HEK293 (cell line): ENCODE data around the gene ARMH3.

Experiments used
- BCL11A ChIP-seq: fragments of 450-650 bp; formaldehyde crosslinking; IDR thresholded peaks from 2 replicates; pipeline ENCODE4 v1.5.1; 2016; ENCODE audit warnings: low read depth, missing biosample characterization, missing genetic modification characterization
- MYNN ChIP-seq: fragments of 450-650 bp; formaldehyde crosslinking; IDR thresholded peaks from 2 replicates; pipeline ENCODE4 v1.5.1; 2016; ENCODE audit warnings: missing biosample characterization, missing genetic modification characterization, borderline replicate concordance
- ZNF350 ChIP-seq: fragments of 450-650 bp; formaldehyde crosslinking; IDR thresholded peaks from 2 replicates; pipeline ENCODE4 v1.5.0; 2017; ENCODE audit warnings: missing biosample characterization, mild to moderate bottlenecking, missing genetic modification characterization
- TF ChIP-seq, protein P1 (sequence below): fragments of 450-650 bp; formaldehyde crosslinking; IDR thresholded peaks from 2 replicates; pipeline ENCODE4 v1.5.1; 2016; ENCODE audit warnings: missing biosample characterization, missing genetic modification characterization
- TF ChIP-seq, protein P2 (sequence below): fragments of 450-650 bp; formaldehyde crosslinking; IDR thresholded peaks from 2 replicates; pipeline ENCODE4 v1.5.1; 2017; ENCODE audit warnings: missing biosample characterization, missing genetic modification characterization

DNA sequence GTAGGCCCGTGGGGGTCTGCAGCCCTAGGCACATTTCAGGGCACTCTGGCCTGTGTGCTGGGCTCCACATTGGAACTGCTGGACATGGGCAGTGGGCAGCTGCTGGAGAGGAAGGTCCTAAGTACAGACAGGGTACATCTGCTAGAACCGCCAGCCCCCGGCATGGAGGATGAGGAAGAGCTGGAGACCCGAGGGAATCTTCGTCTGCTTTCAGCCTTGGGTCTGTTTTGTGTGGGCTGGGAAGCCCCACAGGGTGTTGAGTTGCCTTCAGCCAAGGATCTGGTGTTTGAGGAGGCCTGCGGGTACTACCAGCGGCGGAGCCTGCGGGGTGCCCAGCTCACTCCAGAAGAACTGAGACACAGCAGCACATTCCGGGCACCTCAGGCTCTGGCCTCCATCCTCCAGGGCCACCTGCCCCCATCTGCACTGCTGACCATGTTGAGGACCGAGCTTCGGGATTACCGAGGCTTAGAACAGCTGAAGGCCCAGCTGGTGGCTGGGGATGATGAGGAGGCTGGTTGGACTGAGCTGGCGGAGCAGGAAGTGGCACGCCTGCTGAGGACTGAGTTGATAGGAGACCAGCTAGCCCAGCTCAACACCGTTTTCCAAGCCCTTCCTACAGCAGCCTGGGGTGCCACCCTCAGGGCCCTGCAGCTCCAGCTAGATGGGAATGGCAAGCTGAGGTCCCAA lies 10.6 kb upstream of the ARMH3 start:
- no peak for TF ChIP-seq MYNN (tag by site-specific recombination)
- TF ChIP-seq, protein P1, sequence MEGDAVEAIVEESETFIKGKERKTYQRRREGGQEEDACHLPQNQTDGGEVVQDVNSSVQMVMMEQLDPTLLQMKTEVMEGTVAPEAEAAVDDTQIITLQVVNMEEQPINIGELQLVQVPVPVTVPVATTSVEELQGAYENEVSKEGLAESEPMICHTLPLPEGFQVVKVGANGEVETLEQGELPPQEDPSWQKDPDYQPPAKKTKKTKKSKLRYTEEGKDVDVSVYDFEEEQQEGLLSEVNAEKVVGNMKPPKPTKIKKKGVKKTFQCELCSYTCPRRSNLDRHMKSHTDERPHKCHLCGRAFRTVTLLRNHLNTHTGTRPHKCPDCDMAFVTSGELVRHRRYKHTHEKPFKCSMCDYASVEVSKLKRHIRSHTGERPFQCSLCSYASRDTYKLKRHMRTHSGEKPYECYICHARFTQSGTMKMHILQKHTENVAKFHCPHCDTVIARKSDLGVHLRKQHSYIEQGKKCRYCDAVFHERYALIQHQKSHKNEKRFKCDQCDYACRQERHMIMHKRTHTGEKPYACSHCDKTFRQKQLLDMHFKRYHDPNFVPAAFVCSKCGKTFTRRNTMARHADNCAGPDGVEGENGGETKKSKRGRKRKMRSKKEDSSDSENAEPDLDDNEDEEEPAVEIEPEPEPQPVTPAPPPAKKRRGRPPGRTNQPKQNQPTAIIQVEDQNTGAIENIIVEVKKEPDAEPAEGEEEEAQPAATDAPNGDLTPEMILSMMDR = no peak
- TF ChIP-seq ZNF350 (tag by site-specific recombination) = no peak
- TF ChIP-seq, protein P2, sequence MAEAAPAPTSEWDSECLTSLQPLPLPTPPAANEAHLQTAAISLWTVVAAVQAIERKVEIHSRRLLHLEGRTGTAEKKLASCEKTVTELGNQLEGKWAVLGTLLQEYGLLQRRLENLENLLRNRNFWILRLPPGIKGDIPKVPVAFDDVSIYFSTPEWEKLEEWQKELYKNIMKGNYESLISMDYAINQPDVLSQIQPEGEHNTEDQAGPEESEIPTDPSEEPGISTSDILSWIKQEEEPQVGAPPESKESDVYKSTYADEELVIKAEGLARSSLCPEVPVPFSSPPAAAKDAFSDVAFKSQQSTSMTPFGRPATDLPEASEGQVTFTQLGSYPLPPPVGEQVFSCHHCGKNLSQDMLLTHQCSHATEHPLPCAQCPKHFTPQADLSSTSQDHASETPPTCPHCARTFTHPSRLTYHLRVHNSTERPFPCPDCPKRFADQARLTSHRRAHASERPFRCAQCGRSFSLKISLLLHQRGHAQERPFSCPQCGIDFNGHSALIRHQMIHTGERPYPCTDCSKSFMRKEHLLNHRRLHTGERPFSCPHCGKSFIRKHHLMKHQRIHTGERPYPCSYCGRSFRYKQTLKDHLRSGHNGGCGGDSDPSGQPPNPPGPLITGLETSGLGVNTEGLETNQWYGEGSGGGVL = no peak
- TF ChIP-seq BCL11A = no peak
